NCI-H2196 (cell line): ENCODE data around the gene CHRNE.
"Not testable (repeated sequence)": the region's sequence is repeated elsewhere in the genome, so short reads cannot be mapped to it uniquely, and the experiment has no call there.

Source experiments
- DNase-seq: peaks from one replicate; lab custom pipeline; 2025; ENCODE audit not compliant: unreplicated experiment; lab: John Stamatoyannopoulos, UW

Gene CHRNE

GRCh38 chr17:4939796-4940554 is 37.1 kb upstream of the CHRNE start, which contains the start of the genes RNF167 and SLC25A11:
TSS of gene RNF167 (plus strand) at chr17:4940268. CDS start at chr17:4940910, 642 bp downstream.
TSS of gene SLC25A11 (minus strand) at chr17:4940046. CDS start at chr17:4939910, 136 bp downstream.
- peak; percentile 90 for DNase-seq

- no peak for DNase-seq
These were observed 36.6 kb upstream of the CHRNE start for GRCh38 chr17:4939546-4939795.

DNA sequence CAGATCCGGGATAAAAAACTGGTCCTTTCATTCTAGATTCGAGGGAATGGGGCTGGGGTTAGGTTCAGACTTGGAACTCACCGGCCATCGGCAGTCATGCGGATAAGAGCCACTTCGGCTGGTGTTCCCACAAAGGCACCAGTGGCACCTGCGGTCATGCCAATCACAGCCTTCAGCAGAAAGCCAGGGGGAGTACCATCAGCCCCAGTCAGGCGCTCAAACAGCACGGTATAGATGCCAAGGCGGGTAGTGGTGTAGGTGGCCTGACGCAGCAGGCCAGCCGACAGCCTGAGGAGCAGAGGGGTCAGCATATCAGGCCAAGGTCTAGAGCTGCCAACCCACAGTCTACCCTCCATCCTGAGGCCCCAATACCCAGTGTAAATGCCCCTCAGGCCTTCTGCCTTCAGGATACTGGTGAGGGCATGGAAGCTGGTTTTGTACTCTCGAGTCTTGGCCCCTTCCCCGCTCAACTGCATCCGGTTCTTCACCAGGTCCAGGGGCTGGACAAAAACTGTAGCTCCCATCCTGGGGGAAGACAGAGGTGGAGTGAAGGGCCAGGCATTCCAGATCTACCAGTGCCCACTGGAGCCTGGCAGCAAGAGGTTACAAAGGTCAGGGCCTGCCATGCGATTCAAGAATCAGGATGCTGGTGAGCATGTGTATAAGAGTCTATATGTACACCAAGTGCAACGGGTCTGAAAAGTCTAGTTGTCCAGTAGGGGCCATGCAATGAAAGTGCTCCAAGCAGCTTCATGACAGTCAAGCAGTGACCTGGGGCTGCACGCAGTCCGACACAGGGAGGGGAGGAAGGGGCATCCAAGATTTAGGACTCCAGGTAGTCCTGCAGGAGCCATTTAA is 36.0 kb upstream of the CHRNE start:
- no peak for DNase-seq

GRCh38 chr17:4938069-4938491 is 35.2 kb upstream of the CHRNE start:
- no peak for DNase-seq

- DNase-seq: no peak
These were observed 34.7 kb upstream of the CHRNE start for GRCh38 chr17:4937553-4937952.

DNA sequence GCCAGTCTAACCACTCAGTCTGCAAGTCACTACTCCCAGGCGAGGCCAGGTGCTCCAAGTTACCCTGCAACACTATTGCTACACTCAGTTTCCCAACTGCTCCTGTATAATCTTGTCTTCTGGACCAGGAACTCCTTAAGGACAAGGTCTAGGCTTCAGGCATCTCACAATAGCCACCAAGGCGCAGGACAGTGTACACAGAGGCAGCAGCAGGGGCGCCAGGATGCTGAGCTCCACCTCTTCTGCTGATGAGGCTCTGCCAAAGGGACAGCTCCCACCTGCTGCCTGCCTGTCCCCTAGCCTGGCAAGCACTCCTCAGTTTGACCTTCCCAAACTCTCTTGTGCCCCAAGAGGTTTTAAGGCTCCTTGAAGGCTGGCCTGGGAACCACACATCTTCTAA is 33.5 kb upstream of the CHRNE start:
- DNase-seq: no peak

DNA sequence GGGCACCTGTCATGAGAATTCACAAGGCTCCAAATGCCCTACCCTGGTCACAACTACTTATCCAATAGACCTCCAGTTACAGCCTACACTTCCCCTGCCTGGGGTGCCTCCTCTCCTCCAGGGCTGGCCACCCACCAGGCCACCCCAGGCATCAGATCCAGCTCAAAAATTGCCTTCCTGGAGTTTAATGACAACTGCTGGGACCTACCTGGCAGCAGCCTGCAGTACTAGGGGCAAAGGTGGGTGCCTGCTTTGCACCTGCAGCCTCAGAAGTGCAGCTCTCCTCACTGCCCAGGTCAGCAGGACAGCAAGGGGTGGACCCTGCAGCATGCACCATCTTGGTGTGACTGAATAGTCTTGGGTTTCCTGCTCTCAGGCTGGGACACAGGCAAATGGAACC is 32.8 kb upstream of the CHRNE start:
- no peak for DNase-seq

DNA sequence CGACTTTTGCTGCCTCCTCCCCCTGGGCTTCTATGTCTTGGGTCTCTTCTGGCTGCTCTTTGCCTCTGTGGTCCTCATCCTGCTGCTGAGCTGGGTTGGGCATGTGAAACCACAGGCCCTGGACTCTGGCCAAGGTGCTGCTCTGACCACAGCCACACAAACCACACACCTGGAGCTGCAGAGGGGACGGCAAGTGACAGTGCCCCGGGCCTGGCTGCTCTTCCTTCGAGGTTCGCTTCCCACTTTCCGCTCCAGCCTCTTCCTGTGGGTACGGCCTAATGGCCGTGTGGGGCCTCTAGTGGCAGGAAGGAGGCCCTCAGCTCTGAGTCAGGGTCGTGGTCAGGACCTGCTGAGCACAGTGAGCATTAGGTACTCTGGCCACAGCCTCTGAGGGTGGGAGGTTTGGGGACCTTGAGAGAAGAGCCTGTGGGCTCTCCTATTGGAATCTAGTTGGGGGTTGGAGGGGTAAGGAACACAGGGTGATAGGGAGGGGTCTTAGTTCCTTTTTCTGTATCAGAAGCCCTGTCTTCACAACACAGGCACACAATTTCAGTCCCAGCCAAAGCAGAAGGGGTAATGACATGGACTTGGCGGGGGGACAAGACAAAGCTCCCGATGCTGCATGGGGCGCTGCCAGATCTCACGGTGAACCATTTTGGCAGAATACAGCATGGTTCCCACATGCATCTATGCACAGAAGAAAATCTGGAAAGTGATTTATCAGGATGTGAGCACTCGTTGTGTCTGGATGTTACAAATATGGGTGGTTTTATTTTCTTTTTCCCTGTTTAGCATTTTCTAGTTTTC is 31.5 kb upstream of the CHRNE start:
- DNase-seq: peak; percentile 21

DNA sequence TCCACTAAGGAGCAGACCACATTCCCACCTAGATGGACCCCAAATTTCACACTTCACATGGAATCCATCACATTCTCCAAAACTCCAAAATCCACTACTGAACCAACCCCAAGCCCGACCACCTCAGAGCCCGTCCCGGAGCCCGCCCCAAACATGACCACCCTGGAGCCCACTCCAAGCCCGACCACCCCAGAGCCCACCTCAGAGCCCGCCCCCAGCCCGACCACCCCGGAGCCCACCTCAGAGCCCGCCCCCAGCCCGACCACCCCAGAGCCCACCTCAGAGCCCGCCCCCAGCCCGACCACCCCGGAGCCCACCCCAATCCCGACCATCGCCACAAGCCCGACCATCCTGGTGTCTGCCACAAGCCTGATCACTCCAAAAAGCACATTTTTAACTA is 30.7 kb upstream of the CHRNE start:
- DNase-seq: no peak

DNA sequence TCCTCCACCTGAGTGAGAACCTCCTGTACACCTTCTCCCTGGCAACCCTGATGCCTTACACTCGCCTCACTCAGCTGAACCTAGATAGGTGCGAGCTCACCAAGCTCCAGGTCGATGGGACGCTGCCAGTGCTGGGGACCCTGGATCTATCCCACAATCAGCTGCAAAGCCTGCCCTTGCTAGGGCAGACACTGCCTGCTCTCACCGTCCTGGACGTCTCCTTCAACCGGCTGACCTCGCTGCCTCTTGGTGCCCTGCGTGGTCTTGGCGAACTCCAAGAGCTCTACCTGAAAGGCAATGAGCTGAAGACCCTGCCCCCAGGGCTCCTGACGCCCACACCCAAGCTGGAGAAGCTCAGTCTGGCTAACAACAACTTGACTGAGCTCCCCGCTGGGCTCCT is 29.9 kb upstream of the CHRNE start:
- no peak for DNase-seq

DNA sequence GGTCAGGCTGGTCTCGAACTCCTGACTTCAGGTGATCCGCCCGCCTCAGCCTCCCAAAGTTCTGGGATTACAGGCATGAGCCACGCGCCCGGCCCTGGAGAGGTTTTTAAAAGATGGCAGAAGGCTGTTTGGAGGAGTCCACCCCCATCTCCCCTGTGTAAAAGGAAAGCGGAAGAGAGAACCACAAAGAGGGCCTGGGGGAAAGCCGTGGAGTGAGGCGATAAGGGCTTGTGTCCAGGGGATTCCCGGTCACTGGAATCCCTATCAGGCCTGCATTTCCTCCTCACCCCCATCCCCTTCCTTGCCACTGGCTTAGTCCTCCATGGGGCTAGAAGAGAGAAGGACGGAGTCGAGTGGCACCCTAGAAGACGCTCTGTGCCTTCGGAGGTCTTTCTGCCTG is 29.1 kb upstream of the CHRNE start, which contains the start of gene GP1BA:
Gene GP1BA (plus strand): TSS at position 315 of the 400 bp plus-strand sequence. CDS start 328 bp downstream, outside the sequence.
- no peak for DNase-seq

- no peak for DNase-seq
These were observed 26.0 kb upstream of the CHRNE start for GRCh38 chr17:4928881-4929280.

GRCh38 chr17:4926577-4927335 is 23.9 kb upstream of the CHRNE start:
- DNase-seq: not testable (repeated sequence)

- DNase-seq: no peak
These were observed 18.4 kb upstream of the CHRNE start for GRCh38 chr17:4921320-4921719.

DNA sequence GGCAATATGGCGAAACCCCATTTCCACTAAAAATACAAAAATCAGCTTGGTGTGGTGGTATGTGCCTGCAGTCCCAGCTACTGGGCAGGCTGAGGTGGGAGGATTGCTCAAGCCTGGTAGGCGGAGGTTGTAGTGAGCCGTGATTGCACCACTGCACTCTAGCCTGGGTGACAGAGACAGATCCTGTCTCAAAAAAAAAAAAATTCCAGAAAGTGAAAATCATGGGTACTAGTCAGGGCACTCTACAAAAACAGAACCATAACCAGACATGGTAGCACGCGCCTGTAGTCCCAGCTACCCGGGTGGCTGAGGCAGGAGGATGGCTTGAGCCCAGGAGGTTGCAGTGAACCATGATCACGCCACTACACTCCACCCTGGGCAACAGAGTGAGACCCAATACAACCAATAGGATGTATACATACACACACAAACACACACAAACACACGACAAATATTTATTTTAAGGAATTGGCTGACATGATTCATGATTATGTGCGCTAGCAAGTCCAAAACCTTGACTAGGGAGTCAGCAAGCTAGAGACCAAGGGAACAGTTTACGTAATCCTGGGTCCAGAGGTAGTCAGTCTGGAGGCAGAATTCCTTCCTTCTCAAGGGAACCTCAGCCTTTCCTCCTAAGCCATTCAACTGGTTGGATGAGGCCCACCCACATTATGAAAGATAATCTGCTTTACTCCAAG is 17.6 kb upstream of the CHRNE start:
- no peak for DNase-seq

DNA sequence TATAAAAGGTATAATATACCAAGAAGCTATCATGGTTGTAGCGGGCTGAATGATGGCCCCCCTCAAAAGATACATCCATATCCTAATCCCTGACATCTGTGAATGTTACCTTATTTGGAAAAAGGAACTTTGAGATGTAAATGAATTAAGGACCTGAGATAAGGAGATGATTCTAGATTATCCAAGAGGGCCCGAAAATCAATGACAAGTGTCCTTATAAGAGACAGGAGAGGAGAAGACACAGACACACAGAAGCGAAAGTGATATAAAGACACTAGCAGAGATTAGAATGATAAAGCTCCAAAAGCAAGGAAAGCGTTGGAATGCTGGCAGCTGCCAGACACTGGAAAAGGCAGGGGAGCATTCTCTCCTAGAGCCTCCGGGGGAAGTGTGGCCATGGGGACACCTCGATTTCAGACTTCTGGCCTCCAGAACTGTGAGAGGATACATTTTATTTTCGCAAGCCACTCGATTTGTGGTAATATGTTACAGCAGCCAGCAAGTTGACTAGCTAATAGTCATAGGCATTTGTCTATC is 16.7 kb upstream of the CHRNE start:
- DNase-seq: no peak

GRCh38 chr17:4914551-4914950 is 11.7 kb upstream of the CHRNE start:
- not testable (repeated sequence) for DNase-seq

- DNase-seq: no peak
These were observed 11.1 kb upstream of the CHRNE start for GRCh38 chr17:4913994-4914393.

DNA sequence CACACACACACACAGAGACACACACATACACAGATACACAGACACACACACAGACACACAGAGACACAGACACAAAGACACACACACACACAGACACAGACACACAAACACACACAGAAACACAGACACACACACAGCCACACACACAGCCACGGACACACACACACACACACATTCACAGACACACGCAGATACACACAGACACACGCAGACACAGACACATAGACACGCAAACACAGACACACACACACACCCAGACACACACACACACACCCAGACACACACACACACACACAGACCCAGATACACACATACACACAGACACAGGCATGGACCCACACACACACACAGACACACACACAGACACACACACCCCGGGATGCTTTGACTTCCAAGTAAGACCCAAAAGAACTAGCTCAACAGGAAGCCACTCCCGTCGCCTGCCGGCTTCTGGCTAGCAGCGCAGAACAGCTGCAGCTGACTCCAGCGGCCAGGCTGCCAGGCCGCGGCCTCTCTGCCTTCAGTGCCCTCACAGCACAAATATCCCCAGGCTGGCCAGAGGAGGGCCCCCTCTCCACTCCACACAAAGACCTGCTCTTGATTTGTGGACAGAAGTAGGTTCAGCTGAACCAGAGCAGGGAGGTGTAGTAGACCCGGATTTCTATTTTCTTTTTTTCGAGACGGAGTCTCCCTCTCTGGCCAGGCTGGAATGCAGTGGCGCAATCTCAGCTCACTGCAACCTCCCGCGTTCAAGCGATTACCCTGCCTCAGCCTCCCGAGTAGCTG is 6.0 kb upstream of the CHRNE start:
- DNase-seq: peak; percentile 72
